Measurements from ENCODE around the gene ELAVL4.

ELAVL4 gene

GRCh38 chr1:50108497-50109059 is at the start of gene ELAVL4:
ELAVL4 (plus strand) TSS chr1:50108920; CDS start chr1:50109190, 270 bp downstream.
- no peak for DNase-seq (ENCODE audit: low read depth, low spot score)

GRCh38 chr1:50060279-50060678 is 48.4 kb upstream of the ELAVL4 start:
- DNase-seq (ENCODE audit: low read depth, low spot score), result no peak

GRCh38 chr1:50066806-50067205 is 41.9 kb upstream of the ELAVL4 start:
- DNase-seq (ENCODE audit: low read depth, low spot score), result no peak

- no peak for DNase-seq (ENCODE audit: low read depth, low spot score)
Observed at GRCh38 chr1:50074931-50075330, 33.8 kb upstream of the ELAVL4 start.

GRCh38 chr1:50077273-50077672 is 31.4 kb upstream of the ELAVL4 start:
- DNase-seq (ENCODE audit: low read depth, low spot score), result no peak

- no peak for DNase-seq (ENCODE audit: low read depth, low spot score)
Observed at GRCh38 chr1:50080904-50081586, 27.7 kb upstream of the ELAVL4 start.

- no peak for DNase-seq (ENCODE audit: low read depth, low spot score)
Observed at GRCh38 chr1:50084389-50084788, 24.3 kb upstream of the ELAVL4 start.

- DNase-seq (ENCODE audit: low read depth, low spot score), result no peak
Observed at GRCh38 chr1:50091068-50091467, 17.7 kb upstream of the ELAVL4 start.

GRCh38 chr1:50095716-50096115 is 13.0 kb upstream of the ELAVL4 start:
- no peak for DNase-seq (ENCODE audit: low read depth, low spot score)

GRCh38 chr1:50097021-50097679 is 11.6 kb upstream of the ELAVL4 start:
- DNase-seq (ENCODE audit: low read depth, low spot score), result no peak

- DNase-seq (ENCODE audit: low read depth, low spot score), result no peak
Observed at GRCh38 chr1:50097791-50098190, 10.9 kb upstream of the ELAVL4 start.

- no peak for DNase-seq (ENCODE audit: low read depth, low spot score)
Observed at GRCh38 chr1:50098591-50099021, 10.1 kb upstream of the ELAVL4 start.

- DNase-seq (ENCODE audit: low read depth, low spot score), result no peak
Observed at GRCh38 chr1:50099654-50100053, 9.1 kb upstream of the ELAVL4 start.

- DNase-seq (ENCODE audit: low read depth, low spot score), result no peak
Observed at GRCh38 chr1:50103615-50104081, 5.1 kb upstream of the ELAVL4 start.

GRCh38 chr1:50105433-50105832 is 3.3 kb upstream of the ELAVL4 start:
- no peak for DNase-seq (ENCODE audit: low read depth, low spot score)

- no peak for DNase-seq (ENCODE audit: low read depth, low spot score)
Observed at GRCh38 chr1:50106095-50106761, 2.5 kb upstream of the ELAVL4 start.

- no peak for DNase-seq (ENCODE audit: low read depth, low spot score)
Observed at GRCh38 chr1:50109116-50109515, 396 bp downstream of the ELAVL4 start.

GRCh38 chr1:50109647-50110075 is 941 bp downstream of the ELAVL4 start:
- DNase-seq (ENCODE audit: low read depth, low spot score), result no peak

- no peak for DNase-seq (ENCODE audit: low read depth, low spot score)
Observed at GRCh38 chr1:50110151-50110550, 1.4 kb downstream of the ELAVL4 start.

- no peak for DNase-seq (ENCODE audit: low read depth, low spot score)
Observed at GRCh38 chr1:50110656-50111055, 1.9 kb downstream of the ELAVL4 start.

- DNase-seq (ENCODE audit: low read depth, low spot score), result no peak
Observed at GRCh38 chr1:50111503-50111902, 2.8 kb downstream of the ELAVL4 start.

GRCh38 chr1:50112193-50112592 is 3.5 kb downstream of the ELAVL4 start:
- no peak for DNase-seq (ENCODE audit: low read depth, low spot score)

Measured in brain pericyte (primary cell).